DND-41 (cell line): Measurements from ENCODE around the gene GRID1.

Source experiments
- CTCF ChIP-seq: IDR thresholded peaks from 2 replicates; pipeline ENCODE4 v1.5.1; 2012; ENCODE audit warnings: borderline replicate concordance, low read length, moderate library complexity, mild to moderate bottlenecking; ENCODE audit not compliant: poor library complexity, severe bottlenecking; ENCODE audit errors: extremely low read depth
- EZH2 ChIP-seq: IDR thresholded peaks from 3 replicates; pipeline ENCODE4 v1.6.1; 2012; ENCODE audit warnings: borderline replicate concordance, low read depth, mild to moderate bottlenecking, moderate library complexity, low read length, inconsistent platforms; ENCODE audit not compliant: severe bottlenecking

GRCh38 chr10:85901599-85901998 is 465.0 kb downstream of the GRID1 start:
- TF ChIP-seq CTCF = no peak
- TF ChIP-seq EZH2 = no peak
